VCaP (cell line): ENCODE measurements around the gene TUSC2.

Experiments
- H3K27ac ChIP-seq: fragments of 450-650 bp; 2 replicates; pipeline ENCODE4 v1.5.1; 2017
- TF ChIP-seq, protein P1 (sequence below): fragments of 450-650 bp; conservative IDR thresholded peaks from 2 replicates; pipeline ENCODE4 v1.5.1; 2017; ENCODE audit warnings: mild to moderate bottlenecking, moderate library complexity

The TUSC2 gene, protein sequence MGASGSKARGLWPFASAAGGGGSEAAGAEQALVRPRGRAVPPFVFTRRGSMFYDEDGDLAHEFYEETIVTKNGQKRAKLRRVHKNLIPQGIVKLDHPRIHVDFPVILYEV

DNA sequence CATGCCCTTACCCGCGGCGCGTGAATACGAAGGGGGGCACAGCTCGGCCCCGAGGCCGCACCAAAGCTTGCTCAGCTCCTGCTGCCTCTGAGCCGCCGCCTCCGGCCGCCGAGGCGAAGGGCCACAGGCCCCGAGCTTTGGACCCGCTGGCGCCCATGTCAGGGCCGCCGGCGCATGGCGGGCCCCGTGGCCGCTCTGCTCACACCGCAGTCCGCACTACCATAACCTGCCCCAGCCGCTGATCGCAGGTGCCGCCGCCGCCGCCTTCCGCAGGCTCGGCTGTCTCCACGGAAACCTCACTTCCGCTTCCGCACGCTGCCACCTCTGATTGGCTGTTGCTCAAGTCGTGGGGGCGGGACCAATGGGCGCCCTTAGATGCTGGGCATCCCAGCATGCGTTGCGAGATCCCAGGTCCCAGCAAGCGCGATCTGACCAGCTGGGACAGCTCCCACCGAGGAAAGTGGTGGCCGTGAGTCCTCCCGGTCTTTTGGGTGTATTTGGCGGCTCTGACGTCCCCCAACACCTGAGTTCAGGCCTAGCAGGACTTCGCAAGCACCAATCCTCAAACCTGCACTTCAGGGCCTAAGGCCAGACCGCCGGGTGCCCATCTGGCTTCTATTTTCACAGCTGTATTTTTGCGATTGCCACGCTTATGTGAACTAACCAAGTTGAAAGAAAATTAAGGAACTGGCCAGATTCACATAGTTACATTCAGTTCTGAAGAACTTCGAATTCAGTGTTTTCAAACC lies at the start of gene TUSC2:
Gene TUSC2, minus strand, starts transcription at position 281 of the 749 bp plus-strand sequence. Its CDS starts 124 bp downstream, at position 157.
- H3K27ac ChIP-seq: peak within 1 kb of the TSS; percentile 85
- TF ChIP-seq, protein P1, sequence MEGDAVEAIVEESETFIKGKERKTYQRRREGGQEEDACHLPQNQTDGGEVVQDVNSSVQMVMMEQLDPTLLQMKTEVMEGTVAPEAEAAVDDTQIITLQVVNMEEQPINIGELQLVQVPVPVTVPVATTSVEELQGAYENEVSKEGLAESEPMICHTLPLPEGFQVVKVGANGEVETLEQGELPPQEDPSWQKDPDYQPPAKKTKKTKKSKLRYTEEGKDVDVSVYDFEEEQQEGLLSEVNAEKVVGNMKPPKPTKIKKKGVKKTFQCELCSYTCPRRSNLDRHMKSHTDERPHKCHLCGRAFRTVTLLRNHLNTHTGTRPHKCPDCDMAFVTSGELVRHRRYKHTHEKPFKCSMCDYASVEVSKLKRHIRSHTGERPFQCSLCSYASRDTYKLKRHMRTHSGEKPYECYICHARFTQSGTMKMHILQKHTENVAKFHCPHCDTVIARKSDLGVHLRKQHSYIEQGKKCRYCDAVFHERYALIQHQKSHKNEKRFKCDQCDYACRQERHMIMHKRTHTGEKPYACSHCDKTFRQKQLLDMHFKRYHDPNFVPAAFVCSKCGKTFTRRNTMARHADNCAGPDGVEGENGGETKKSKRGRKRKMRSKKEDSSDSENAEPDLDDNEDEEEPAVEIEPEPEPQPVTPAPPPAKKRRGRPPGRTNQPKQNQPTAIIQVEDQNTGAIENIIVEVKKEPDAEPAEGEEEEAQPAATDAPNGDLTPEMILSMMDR: no peak

DNA sequence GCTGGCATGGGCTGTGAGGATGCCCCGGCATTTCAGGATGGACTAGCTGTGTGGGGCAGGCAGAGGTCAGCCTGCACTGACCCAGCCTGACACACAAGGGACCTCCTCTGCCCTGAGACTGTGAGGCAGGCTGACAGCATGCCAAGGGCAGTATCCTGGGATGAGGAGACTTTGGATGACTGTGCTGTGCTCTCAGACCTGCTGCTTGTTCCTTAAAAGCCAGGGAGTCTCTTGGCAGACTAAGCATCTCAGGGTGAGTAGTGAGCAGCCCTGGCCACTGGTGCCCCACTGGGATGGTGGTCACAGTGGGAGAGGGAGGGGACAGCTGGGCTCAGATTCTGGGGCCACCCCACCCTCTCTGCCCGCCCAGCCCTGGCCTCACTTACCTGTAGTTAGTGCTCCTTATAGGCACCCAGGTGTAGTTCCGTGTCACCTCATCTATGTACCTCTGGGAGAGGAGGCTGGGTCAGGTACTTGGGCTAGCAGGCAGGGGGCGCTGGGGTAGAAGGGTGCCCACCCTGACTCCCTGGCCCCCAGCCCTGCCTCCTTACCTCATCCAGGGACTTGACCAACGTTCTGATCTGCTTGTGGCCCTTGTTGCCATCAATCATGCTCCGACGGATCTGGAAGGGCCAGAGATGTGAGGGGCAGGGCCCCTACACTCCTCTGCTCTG lies 47.4 kb upstream of the TUSC2 start:
- H3K27ac ChIP-seq: no peak overlapping the region
- TF ChIP-seq, protein P1: no peak

DNA sequence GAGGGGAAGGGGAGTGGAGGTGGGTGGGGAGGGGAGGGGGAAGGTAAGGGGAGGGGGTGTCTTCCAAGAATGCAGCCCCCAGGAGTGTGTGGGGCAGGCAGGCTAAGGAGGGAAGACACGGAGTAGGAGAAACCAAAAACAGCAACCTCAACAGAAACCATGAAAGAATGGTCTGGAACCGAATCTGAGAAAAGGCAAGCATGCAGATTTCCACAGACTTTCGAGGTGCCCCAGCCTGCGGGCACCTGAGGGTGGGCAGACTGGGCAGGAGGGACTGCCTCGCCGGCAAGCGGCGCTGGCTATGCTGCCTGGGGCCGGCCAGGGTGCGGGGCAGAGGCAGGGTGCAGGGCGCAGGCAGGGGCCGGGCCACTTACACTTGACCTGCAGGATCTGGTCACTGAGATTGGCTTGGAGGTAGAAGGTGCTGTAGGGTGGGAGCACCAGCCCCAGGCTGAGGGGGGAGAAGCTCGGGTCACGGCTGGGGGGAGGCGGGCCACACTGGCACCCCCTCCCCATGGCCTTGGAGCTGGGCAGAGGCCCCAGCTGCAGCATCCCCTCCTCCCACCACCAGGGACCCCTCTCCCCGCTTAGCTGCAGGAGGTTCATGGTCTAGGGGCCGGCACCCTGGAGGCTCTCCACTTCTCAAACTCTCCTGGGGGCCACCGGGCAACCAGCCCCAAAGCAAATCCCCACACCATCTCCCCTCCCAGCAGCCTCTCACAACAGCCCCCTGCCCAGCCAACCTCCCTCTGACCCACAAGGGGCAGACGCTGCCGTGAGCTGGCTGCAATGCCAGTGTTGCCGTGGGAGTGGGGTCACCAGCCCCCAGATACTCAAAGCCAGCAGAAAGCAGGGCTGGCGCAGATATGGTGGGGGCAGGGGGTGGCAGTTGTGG lies 46.6 kb upstream of the TUSC2 start:
- no peak overlapping the region for H3K27ac ChIP-seq
- TF ChIP-seq, protein P1: no peak

DNA sequence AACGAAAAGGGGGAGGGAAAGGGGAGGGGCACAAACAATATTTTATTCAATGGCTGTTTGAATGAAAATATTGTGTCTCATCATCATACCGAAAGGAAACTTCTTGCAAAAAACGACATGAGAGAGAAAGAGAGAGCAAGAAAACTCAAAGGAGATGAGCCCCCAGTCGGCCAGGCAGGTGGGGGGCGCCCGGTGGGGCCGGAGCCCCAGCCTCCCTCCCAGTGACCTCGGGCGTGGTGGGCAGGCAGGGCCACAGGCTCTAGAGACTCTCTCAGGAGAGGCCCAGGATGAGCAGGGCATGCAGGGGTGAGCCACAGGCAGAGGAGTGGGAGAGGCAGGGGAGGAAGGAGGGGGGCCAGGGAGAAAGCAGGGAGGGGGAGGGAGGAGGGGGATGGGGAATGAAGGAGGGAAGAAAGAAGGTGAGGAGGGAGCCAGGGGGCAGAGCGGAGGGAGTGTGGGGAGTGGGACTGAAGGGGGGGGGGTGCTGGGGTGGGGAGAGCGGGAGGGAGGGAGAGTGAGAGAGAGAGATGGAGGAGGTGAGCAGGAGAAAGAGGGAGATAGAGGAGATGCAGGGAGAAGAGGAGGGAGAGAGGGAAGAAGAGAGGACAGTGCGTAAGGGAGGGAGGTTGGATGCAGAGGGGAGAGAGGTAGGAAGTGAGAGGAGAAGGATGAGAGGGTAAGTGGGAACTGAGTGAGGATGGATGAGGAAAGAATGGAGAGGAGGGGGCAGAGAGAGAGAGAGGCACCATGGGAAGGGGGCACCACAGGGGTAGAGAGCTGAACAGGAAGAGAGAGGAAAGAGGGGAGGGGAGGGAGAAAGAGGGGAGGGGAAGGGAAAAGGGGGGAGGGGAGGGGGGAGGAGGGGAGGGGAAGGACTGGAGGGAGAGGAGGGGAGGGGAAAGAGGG lies 45.4 kb upstream of the TUSC2 start:
- TF ChIP-seq, protein P1: no peak
- no peak overlapping the region for H3K27ac ChIP-seq

DNA sequence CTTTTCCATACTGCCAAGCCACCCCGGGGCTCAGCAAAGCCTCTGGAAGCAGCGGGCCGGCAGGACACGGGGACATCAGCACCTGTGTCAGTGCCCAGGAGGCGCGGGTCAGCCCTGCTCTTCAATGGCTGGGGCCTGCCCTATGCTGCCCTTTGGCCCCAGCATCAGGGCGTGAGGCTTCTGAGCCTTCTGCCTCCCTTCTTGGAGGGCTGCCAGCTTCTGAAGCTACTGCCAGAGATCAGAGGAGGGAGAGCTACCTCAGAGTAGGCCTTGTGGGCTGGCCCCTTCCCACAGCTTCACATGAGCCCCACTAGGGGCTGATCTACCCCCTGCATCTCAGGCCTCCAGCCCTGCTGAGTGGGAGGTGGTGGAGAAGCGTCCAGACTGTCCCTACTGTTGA lies 44.3 kb upstream of the TUSC2 start:
- H3K27ac ChIP-seq: no peak overlapping the region
- TF ChIP-seq, protein P1: no peak

DNA sequence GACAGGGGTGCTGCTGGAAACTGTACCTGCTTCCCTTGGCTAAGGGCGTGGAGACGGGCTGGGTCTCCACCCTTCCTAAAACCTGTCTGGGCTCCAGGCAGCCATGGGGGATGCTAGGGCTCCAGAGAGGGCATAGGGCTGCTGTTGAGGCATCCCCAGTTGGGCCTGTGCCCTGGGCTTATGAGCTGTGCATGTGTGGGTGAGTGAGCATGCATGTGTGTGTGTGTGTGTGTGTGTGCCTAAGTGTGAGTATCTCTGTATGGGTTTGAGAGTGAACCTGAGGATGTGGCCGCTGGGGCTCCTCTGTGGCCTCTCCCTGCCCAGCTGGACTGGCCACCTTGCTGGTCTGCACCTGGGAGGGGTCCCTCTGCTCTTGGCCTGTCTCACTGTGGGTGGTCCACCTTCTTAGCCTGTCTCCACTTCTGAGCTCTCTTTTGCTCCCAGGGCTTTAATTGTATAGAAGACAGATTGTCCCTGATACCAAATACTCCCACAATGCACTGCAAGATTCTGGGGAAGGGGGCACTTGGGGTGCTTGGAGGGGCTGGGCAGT lies 43.2 kb upstream of the TUSC2 start:
- TF ChIP-seq, protein P1: no peak
- H3K27ac ChIP-seq: no peak overlapping the region
